Aorta (tissue), 5 donors: Measurements from ENCODE around the gene NAPG. TPM values are rescaled to one million over a fixed set of nuclear protein-coding genes. Genes with fewer than 3 reads are reported as not detected.

ENCODE experiments used
- ATAC-seq: fragments of 200-7000 bp; cut with Tn5 transposase; one replicate; pipeline ENCODE4 v1.9.1; 2022; ENCODE audit warnings: moderate library complexity; ENCODE audit not compliant: low FRiP score
- DNase-seq, 2 donors: peaks; one replicate each; pipeline ENCODE4 v3.0.0-alpha.2; 2020
- H3K27ac ChIP-seq, 2 donors: one replicate each; pipeline ENCODE4 v1.5.1; 2013; ENCODE audit warnings: low read length in 2 of 2, mild to moderate bottlenecking in 2 of 2, moderate library complexity in 2 of 2, control low read depth in 1 of 2, inconsistent platforms in 1 of 2, low read depth in 1 of 2
- H3K27me3 ChIP-seq, 2 donors: one replicate each; pipeline ENCODE4 v1.6.1; 2013; ENCODE audit warnings: control low read depth in 1 of 2, low read length in 1 of 2, mild to moderate bottlenecking in 1 of 2, moderate library complexity in 1 of 2; ENCODE audit not compliant: insufficient read depth in 2 of 2, control insufficient read depth in 1 of 2
- H3K36me3 ChIP-seq, 2 donors: one replicate each; pipeline ENCODE4 v1.6.1; 2013; ENCODE audit warnings: control low read depth in 1 of 2, low read length in 1 of 2, mild to moderate bottlenecking in 1 of 2; ENCODE audit not compliant: insufficient read depth in 2 of 2, control insufficient read depth in 1 of 2
- H3K4me1 ChIP-seq, 2 donors: one replicate each; pipeline ENCODE4 v1.6.1; 2013; ENCODE audit warnings: low read length in 2 of 2, control low read depth in 1 of 2, mild to moderate bottlenecking in 1 of 2, moderate library complexity in 1 of 2; ENCODE audit not compliant: insufficient read depth in 2 of 2, control insufficient read depth in 1 of 2
- H3K4me3 ChIP-seq, 2 donors: one replicate each; pipeline ENCODE4 v1.5.1; 2013; ENCODE audit warnings: low read length in 2 of 2, control low read depth in 1 of 2, mild to moderate bottlenecking in 1 of 2
- H3K9me3 ChIP-seq: one replicate; pipeline ENCODE4 v1.6.1; 2013; ENCODE audit warnings: mild to moderate bottlenecking, low read length; ENCODE audit not compliant: control insufficient read depth
- WGBS, 2 donors: extraction: QIAGEN DNeasy Blood & Tissue Kit; methylation state at CpG; one replicate each; pipeline ENCODE4 v1.1.7; 2013; 5-methylcytosine and 5-hydroxymethylcytosine counted together
- intact Hi-C, 2 donors: fragments of 100-400 bp; cut with DNase I; formaldehyde crosslinking; loops; one replicate each; pipeline versions ENCODE4 v1.14.2 to v1.15.0; 2022
- polyA plus RNA-seq, 2 donors: library from polyadenylated mRNA; stranded (reverse); fragments of 200-250 nt; gene quantifications; one replicate each; pipeline ENCODE4 v1.2.3, GENCODE V29; 2013
- total RNA-seq, 2 donors: library from RNA; stranded (reverse); fragmentation: NEBNext Ultra II Directional; extraction: Animal tissue kit (Norgen Biotek cat#: 25700); gene quantifications; one replicate each; pipeline ENCODE4 v1.2.1, GENCODE V29; 2021
- donor health status: healthy with polysubstance abuse.
- donor health status: Bipolar disorder and iron deficiency.
- donor health status: DM: no; HTN: no; CAD: no.
- donor health status: DM: no; HTN: no; CAD: no.
- donor health status: DM: yes; HTN: yes; CAD: no.

NAPG gene
- total and polyA plus RNA-seq, 4 donors: 16.6 to 49.7 (median 27.2) TPM

DNA sequence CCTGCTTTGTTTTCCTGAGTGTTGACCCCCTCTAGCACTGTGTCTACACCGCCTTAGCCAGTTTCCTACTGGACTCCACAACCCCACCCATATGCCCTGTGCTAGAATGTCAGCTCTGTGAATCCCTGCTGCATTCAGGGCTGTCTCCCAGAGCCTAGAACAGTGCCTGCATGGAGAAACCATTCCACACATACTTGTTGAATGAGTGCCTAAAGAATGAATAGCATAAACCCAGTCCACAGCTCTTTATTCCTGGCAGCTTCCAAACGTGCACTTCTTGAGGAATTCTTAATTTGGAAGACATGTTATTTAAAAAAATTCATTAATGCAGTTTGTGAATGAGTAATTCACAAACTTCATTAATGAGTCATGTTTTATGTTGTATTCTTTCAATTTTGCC is 6.5 kb upstream of the NAPG start:
- H3K36me3 ChIP-seq: no peaks in the 10 kb centered on the region
- intact Hi-C loops: loop anchor here (5.0 to 10.0 kb wide), 4 partner anchors 62 to 515 kb away; partner anchors contain the start of gene APCDD1 (in 1 of the 2)
- H3K27me3 ChIP-seq: no peaks in the 10 kb centered on the region
- peaks cover 0 to 4% of the 10 kb centered on the region in 2 donors for H3K4me1 ChIP-seq
- 49 to 55% methylated on average over 2 of the region's 2 CpGs for WGBS, 2 donors
- peak overlapping the region in 1 of 2 donors; percentile 30 for H3K27ac ChIP-seq
- no peaks in the 10 kb centered on the region for H3K9me3 ChIP-seq
- ATAC-seq (no peak), DNase-seq (no peak)
- H3K4me3 ChIP-seq: no peak overlapping the region

DNA sequence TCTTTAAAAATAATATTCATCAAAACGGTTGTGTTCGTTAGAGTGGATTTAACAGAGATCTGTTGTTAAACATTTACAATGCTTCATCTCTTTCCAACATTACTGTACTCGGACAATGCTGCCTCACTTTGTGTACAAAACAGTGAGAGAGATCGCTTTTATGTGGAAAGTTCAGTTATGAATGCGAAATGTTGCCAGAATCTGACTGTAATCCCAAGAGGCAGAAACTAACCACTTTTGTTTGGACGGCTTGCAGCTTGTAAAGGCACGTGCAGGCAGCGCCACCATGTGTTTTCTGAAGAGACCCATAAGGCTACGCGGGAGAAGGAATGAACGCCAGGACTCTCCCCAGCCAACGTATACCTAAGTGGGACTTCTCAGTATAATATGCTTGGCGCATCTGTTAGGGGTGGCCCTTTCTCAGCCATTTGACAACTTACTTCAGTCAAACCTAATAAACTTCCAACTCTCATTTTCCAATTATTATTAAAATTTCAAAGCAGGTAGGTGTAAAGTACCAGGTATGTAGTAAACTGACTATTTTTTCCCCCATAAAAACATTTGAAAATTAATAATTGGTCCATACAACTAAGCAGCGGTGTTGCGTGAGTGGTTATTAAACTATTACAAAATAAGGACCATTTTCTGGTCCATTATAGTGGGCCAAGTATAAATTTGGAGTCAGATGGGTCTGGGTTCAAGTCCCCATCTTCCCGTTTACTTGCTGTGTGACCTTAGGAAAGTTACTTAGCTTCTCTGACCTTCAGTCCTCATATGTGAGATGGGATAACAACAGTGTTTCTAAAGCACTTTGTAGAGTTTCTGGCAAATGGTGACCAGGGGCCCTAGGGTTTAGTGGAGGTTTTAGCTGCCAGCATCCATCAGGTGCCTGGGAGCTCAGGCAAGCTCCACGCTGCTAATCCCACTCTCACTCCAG is 5.6 kb upstream of the NAPG start:
- Histone ChIP-seq H3K27ac (no peak overlapping the region), H3K9me3 (no peaks in the 10 kb centered on the region), H3K27me3 (no peaks in the 10 kb centered on the region), H3K36me3 (no peaks in the 10 kb centered on the region), H3K4me1 (peaks cover 0 to 4% of the 10 kb centered on the region in 2 donors), H3K4me3 (no peak overlapping the region)
- 19% methylated on average over 17 of the region's 17 CpGs for WGBS, 2 donors
- intact Hi-C loops: loop anchor here (2.0 to 10.0 kb wide), 6 partner anchors 63 to 835 kb away; partner anchors contain the start of gene APCDD1 (in 1 of the 2)
- DNase-seq (peak; percentile 89 to 92), ATAC-seq (peak; percentile 86)

DNA sequence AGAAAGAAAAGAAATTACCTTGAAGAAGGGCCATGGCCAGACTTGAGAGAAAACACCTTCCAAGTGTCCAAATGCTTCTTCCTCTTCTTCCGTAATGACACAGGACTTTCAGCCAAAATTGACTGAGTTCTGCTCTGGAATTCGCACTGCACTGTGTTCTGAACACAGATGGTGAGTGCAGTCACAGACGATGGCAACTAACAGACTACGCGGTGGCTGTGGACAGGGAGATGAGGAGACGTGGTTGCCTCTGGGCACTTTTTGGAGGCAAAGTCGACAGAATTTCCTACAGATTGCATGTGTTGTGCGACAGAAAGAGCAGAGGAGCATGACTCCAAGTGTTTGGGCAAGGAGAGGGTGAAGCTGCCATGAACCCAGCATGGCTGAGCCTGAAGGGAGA is 4.3 kb upstream of the NAPG start:
- H3K4me1 ChIP-seq: no peaks in the 10 kb centered on the region
- no peaks in the 10 kb centered on the region for H3K36me3 ChIP-seq
- H3K9me3 ChIP-seq: no peaks in the 10 kb centered on the region
- no peak overlapping the region for H3K4me3 ChIP-seq
- intact Hi-C loops: loop anchor here (2.0 to 10.0 kb wide), 2 partner anchors 551 to 837 kb away; no protein-coding TSS in a partner anchor
- no peak overlapping the region for H3K27ac ChIP-seq
- DNase-seq (no peak), ATAC-seq (no peak)
- no peaks in the 10 kb centered on the region for H3K27me3 ChIP-seq
- 81 to 85% methylated on average over 8 of the region's 8 CpGs for WGBS, 2 donors

DNA sequence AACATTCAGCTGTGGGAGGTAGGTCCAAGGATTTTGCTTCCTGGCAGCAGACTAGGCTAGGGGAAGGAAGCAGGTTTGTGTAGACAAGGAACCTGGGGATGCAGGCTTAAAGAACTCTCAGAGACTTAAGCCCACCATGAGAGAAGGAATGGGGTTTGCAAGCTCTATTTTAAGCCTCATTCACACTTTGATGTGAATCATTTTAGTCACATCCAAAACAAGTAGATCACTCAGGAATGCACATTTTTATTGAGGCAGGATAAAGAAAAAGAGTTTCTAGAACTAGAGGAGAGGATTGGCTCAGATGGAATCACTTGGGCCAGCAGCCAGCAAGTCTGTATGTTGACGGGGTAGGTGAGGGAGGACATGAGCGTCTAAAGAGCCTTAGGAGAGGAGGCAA is 3.3 kb upstream of the NAPG start:
- intact Hi-C loops: loop anchor here in 1 of 2 donors (2.0 to 10.0 kb wide), 2 partner anchors 552 to 838 kb away; no protein-coding TSS in a partner anchor
- H3K27ac ChIP-seq: no peak overlapping the region
- no peaks in the 10 kb centered on the region for H3K36me3 ChIP-seq
- no peaks in the 10 kb centered on the region for H3K27me3 ChIP-seq
- DNase-seq (no peak), ATAC-seq (no peak)
- no peak overlapping the region for H3K4me3 ChIP-seq
- no peaks in the 10 kb centered on the region for H3K9me3 ChIP-seq
- no peaks in the 10 kb centered on the region for H3K4me1 ChIP-seq
- 74 to 85% methylated on average over 2 of the region's 2 CpGs for WGBS, 2 donors

- Histone ChIP-seq H3K4me1 (peaks cover 0 to 4% of the 10 kb centered on the region in 2 donors), H3K27me3 (no peaks in the 10 kb centered on the region), H3K36me3 (no peaks in the 10 kb centered on the region), H3K27ac (no peak overlapping the region), H3K9me3 (no peaks in the 10 kb centered on the region), H3K4me3 (no peak overlapping the region)
- WGBS, 2 donors: 79 to 83% methylated on average over 4 of the region's 4 CpGs
- intact Hi-C loops: loop anchor here in 1 of 2 donors (2.0 to 10.0 kb wide), 2 partner anchors 553 to 839 kb away; no protein-coding TSS in a partner anchor
- DNase-seq: no peak
- no peak for ATAC-seq
Observed at GRCh38 chr18:10523544-10523943, 2.3 kb upstream of the NAPG start.

- ATAC-seq (no peak), DNase-seq (no peak)
- Histone ChIP-seq H3K27ac (no peak overlapping the region), H3K27me3 (no peaks in the 10 kb centered on the region), H3K4me1 (peaks cover 0 to 6% of the 10 kb centered on the region in 2 donors), H3K9me3 (no peaks in the 10 kb centered on the region), H3K4me3 (no peak overlapping the region), H3K36me3 (no peaks in the 10 kb centered on the region)
- intact Hi-C loops: loop anchor here in 1 of 2 donors (10.0 kb wide), 1 partner anchor 840 kb away; no protein-coding TSS in a partner anchor
- WGBS, 2 donors: 69 to 71% methylated on average over 11 of the region's 11 CpGs
Observed at GRCh38 chr18:10524507-10525370, 1.1 kb upstream of the NAPG start.

GRCh38 chr18:10525371-10525691 is 496 bp upstream of the NAPG start:
- 64 to 70% methylated on average over 7 of the region's 7 CpGs for WGBS, 2 donors

GRCh38 chr18:10526561-10526949 is 728 bp downstream of the NAPG start:
- intact Hi-C loops: loop anchor here in 1 of 2 donors (10.0 kb wide), 1 partner anchor 842 kb away; no protein-coding TSS in a partner anchor
- Histone ChIP-seq H3K9me3 (no peaks in the 10 kb centered on the region), H3K36me3 (no peaks in the 10 kb centered on the region), H3K27me3 (no peaks in the 10 kb centered on the region), H3K4me1 (peaks cover 0 to 6% of the 10 kb centered on the region in 2 donors), H3K27ac (peak overlapping the region in 1 of 2 donors; percentile 53), H3K4me3 (peak overlapping the region; percentile 81 to 83)
- DNase-seq (no peak), ATAC-seq (peak; percentile 3)
- WGBS, 2 donors: 1 to 3% methylated on average over 11 of the region's 11 CpGs

More at GRCh38 chr18:10525371-10525691, 496 bp upstream of the NAPG start:
- intact Hi-C loops: loop anchor here in 1 of 2 donors (10.0 kb wide), 1 partner anchor 841 kb away; no protein-coding TSS in a partner anchor
- Histone ChIP-seq H3K36me3 (no peaks in the 10 kb centered on the region), H3K27ac (no peak overlapping the region), H3K9me3 (no peaks in the 10 kb centered on the region), H3K4me1 (peaks cover 0 to 6% of the 10 kb centered on the region in 2 donors), H3K4me3 (peak overlapping the region; percentile 33 to 83), H3K27me3 (no peaks in the 10 kb centered on the region)
- no peak for DNase-seq
- ATAC-seq: no peak
